ENCODE results near the gene CD177.
"Not testable (repeated sequence)": the region's sequence is repeated elsewhere in the genome, so short reads cannot be mapped to it uniquely, and the experiment has no call there.

Gene CD177

GRCh38 chr19:43332058-43332922 is 21.2 kb upstream of the CD177 start:
- DNase-seq: no peak

- not testable (repeated sequence) for DNase-seq
These were observed 17.0 kb upstream of the CD177 start for GRCh38 chr19:43336508-43336907.

- no peak for DNase-seq
These were observed 15.7 kb upstream of the CD177 start for GRCh38 chr19:43337737-43338136.

- no peak for DNase-seq
These were observed 15.0 kb upstream of the CD177 start for GRCh38 chr19:43338530-43338929.

GRCh38 chr19:43339243-43339930 is 14.1 kb upstream of the CD177 start:
- DNase-seq: not testable (repeated sequence)

- DNase-seq: not testable (repeated sequence)
These were observed 13.4 kb upstream of the CD177 start for GRCh38 chr19:43340101-43340500.

- not testable (repeated sequence) for DNase-seq
These were observed 12.4 kb upstream of the CD177 start for GRCh38 chr19:43341098-43341497.

GRCh38 chr19:43342104-43342503 is 11.4 kb upstream of the CD177 start:
- DNase-seq: not testable (repeated sequence)

GRCh38 chr19:43344347-43344925 is 9.1 kb upstream of the CD177 start:
- DNase-seq: not testable (repeated sequence)

- not testable (repeated sequence) for DNase-seq
These were observed 3.7 kb upstream of the CD177 start for GRCh38 chr19:43349813-43350212.

- DNase-seq: no peak
These were observed 1.3 kb upstream of the CD177 start for GRCh38 chr19:43351998-43352746.

GRCh38 chr19:43354305-43354627 is 780 bp downstream of the CD177 start:
- DNase-seq: no peak

- DNase-seq: not testable (repeated sequence)
These were observed 3.3 kb downstream of the CD177 start for GRCh38 chr19:43356749-43357148.

GRCh38 chr19:43362179-43362578 is 8.7 kb downstream of the CD177 start:
- no peak for DNase-seq

- no peak for DNase-seq
These were observed 9.3 kb downstream of the CD177 start for GRCh38 chr19:43362745-43363144.

- not testable (repeated sequence) for DNase-seq
These were observed 12.2 kb downstream of the CD177 start for GRCh38 chr19:43365677-43366076.

GRCh38 chr19:43367822-43368221 is 14.3 kb downstream of the CD177 start:
- DNase-seq: no peak

GRCh38 chr19:43368897-43369296 is 15.4 kb downstream of the CD177 start:
- DNase-seq: not testable (repeated sequence)

GRCh38 chr19:43371909-43372308 is 18.4 kb downstream of the CD177 start:
- no peak for DNase-seq

- no peak for DNase-seq
These were observed 19.0 kb downstream of the CD177 start for GRCh38 chr19:43372462-43372861.

- not testable (repeated sequence) for DNase-seq
These were observed 24.1 kb downstream of the CD177 start for GRCh38 chr19:43377624-43378023.

- DNase-seq: no peak
These were observed 26.5 kb downstream of the CD177 start for GRCh38 chr19:43380008-43380407.

GRCh38 chr19:43380771-43381386 is 27.4 kb downstream of the CD177 start:
- no peak for DNase-seq
